Ovary (tissue), 3 donors: ENCODE data around the gene FBXO28.

Source experiments
- EP300 ChIP-seq: sonication (generic); formaldehyde crosslinking; IDR thresholded peaks from one replicate; pipeline ENCODE4 v1.6.1; 2017; ENCODE audit warnings: antibody characterized with exemption
- POLR2A ChIP-seq: fragments of 450-650 bp; IDR thresholded peaks from one replicate; pipeline ENCODE4 v1.6.1; 2017; ENCODE audit warnings: antibody characterized with exemption, mild to moderate bottlenecking, moderate library complexity
- TF ChIP-seq, protein P1 (sequence below), 3 donors: fragments of 450-650 bp in 2 of 3; fragments of 200-600 bp in 1 of 3; IDR thresholded peaks; one replicate each; pipeline versions ENCODE4 v1.5.1 to v1.8.0; 2016 to 2022; ENCODE audit warnings: antibody characterized with exemption in 3 of 3, mild to moderate bottlenecking in 1 of 3
- donor health status: DM: no; HTN: no; CAD: no.

- TF ChIP-seq, protein P1, sequence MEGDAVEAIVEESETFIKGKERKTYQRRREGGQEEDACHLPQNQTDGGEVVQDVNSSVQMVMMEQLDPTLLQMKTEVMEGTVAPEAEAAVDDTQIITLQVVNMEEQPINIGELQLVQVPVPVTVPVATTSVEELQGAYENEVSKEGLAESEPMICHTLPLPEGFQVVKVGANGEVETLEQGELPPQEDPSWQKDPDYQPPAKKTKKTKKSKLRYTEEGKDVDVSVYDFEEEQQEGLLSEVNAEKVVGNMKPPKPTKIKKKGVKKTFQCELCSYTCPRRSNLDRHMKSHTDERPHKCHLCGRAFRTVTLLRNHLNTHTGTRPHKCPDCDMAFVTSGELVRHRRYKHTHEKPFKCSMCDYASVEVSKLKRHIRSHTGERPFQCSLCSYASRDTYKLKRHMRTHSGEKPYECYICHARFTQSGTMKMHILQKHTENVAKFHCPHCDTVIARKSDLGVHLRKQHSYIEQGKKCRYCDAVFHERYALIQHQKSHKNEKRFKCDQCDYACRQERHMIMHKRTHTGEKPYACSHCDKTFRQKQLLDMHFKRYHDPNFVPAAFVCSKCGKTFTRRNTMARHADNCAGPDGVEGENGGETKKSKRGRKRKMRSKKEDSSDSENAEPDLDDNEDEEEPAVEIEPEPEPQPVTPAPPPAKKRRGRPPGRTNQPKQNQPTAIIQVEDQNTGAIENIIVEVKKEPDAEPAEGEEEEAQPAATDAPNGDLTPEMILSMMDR (IDR thresholded peaks at IDR 0.05): no peak
- TF ChIP-seq POLR2A: no peak
- no peak for TF ChIP-seq EP300
These were observed 48.5 kb upstream of the FBXO28 start for GRCh38 chr1:224065455-224065854.
